Measurements from ENCODE around the gene FAM118B.
A peak's percentile ranks its signal among the peaks of the same experiment; 100 is the strongest.
"Not testable (repeated sequence)": the region's sequence is repeated elsewhere in the genome, so short reads cannot be mapped to it uniquely, and the experiment has no call there.

Gene FAM118B

DNA sequence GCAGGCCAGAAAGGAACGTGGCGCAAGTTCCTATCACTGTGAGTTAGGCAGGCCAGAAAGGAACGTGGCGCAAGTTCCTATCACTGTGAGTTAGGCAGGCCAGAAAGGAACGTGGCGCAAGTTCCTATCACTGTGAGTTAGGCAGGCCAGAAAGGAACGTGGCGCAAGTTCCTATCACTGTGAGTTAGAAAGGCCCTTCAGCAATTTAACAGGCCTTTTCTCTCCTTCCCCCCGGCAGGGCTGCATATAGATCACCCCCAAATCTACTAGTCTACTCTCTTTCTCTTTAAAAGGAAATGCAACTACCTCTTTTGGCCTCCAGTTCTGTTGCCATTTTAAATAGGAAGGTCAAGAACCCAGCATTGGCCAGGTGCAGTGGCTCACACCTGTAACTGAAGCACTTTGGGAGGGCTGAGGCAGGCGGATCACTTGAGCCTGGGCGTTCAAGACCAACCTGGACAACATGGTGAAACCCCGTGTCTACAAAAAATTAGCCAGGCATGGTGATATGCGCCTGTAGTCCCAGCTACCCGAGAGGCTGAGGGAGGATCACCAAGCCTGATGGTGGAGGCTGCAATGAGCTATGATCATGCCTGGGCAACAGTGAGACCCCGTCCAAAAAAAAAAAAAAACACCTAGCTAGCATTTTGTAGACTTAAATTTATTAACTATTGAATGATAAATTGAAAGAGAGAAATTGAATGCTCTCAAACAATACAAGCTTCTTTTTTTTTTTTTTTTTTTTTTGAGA is 14.9 kb downstream of the FAM118B start:
- no peaks in the 10 kb centered on the region for H3K4me1 Mint-ChIP-seq
- no peak for ATAC-seq
- peaks cover 12% of the 10 kb centered on the region for H3K36me3 Mint-ChIP-seq
- H3K9me3 Mint-ChIP-seq, result no peaks in the 10 kb centered on the region
- H3K27ac Mint-ChIP-seq, result no peak overlapping the region
- H3K4me3 Mint-ChIP-seq, result no peak overlapping the region
- DNase-seq (ENCODE audit: low spot score in 2 of 2), result no peak

DNA sequence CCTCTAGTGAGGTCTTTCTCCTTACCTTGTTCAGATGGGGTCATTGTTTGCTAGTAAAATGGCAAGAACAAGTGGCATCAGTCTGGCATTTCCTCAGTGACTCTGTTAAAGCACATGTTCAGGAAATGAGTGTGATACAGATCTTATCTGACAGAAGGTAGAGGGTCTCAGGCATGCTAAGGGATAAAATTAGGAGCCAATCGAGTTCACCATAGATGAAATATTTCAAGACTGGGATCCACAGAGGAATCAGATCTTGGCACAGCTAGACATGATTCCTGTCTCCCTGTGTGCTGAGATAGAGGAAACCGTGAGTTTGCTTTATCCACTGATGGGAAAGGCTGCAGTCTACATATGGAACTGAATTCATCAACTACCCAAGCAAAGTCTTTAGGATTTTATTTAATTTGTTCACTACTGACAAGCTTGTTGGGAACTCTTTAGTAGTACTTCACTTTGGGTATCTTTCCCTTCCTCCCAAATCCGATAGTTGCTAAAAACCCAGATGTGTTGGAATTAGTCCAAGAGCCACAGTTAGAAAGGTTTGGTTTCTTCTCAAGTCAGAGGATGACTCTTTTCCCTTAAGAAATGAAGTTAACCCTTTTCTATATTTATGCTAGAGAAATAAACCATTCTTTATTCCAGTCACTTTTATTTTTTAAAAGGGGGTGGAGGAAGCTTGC is 18.4 kb downstream of the FAM118B start:
- no peaks in the 10 kb centered on the region for H3K4me1 Mint-ChIP-seq
- no peak overlapping the region for H3K4me3 Mint-ChIP-seq
- peaks cover 22% of the 10 kb centered on the region for H3K36me3 Mint-ChIP-seq
- no peak for DNase-seq (ENCODE audit: low spot score in 2 of 2)
- no peak overlapping the region for H3K27ac Mint-ChIP-seq
- no peak for ATAC-seq
- H3K9me3 Mint-ChIP-seq, result no peaks in the 10 kb centered on the region

DNA sequence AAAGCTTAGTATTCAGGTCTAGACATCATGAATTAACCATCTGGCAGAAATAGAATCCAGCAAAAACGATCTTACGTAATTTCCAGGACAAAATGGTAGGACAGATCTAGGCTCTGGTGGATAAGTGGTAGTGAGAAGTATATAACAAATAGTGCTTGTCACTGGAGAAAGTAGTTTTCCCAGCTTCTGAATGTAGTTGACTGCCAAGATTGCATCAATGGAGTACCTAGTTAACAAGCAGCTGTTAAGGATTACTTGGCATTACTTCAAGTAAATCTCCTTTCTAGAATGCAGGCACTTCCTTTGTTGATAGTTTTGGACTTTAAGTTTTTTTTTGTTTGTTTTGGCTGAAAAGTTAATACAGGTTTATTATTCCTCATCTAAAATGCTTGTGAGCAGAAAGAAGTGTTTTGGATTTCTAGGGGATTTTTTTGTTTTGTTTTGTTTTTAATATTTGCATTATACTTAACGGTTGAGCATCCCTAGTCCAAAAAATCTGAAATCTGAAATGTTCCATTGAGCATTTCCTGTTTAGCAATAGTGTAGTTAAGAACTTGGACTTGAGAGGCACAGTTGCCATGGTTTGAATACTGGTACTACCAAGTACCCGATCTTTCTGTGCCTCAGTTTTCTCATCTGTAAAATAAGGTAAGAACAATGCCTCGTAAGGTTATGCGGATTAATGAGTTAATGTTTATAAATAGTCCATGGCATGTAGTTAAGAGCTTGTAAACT is 20.3 kb downstream of the FAM118B start:
- no peaks in the 10 kb centered on the region for H3K9me3 Mint-ChIP-seq
- ATAC-seq (no peak), DNase-seq (ENCODE audit: low spot score in 2 of 2) (no peak)
- H3K36me3 Mint-ChIP-seq, result peaks cover 34% of the 10 kb centered on the region
- H3K27ac Mint-ChIP-seq, result no peak overlapping the region
- no peak overlapping the region for H3K4me3 Mint-ChIP-seq
- no peaks in the 10 kb centered on the region for H3K4me1 Mint-ChIP-seq

DNA sequence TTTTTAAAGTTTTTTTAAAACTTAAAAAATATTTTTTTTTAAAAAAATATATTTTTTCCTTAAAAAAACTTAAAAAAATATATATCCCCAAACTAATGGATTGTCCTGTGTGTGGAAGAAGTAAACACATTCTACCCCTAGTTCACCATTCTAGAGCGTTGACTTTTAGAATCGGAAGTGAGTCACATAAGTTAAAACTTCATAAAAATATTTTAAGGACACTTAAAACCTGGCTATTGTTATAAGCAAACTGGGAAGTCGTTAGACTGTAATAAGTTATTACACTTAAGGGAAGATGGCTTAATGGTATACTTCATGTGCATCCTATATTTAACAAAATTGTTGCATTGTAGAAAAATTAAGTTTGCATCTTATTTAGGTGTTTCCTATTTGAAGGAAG is 21.1 kb downstream of the FAM118B start:
- no peak for ATAC-seq

DNA sequence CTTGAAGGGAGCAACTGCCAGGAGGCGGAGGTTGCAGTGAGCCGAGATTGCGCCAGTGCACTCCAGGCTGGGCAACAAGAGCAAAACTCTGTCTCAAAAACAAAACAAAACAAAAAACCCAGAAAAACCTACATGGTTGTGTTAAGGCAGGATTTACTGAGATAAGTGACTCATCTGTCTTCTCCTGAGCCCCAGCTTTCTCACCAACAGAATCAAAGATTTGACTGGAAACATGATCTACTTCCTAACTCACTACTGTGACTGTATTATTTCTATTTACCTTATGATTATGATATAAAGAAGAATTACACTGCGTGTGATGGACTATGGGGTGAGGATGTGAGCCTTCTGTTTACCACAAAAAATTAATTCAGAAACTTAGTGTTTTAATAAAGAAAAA is 21.8 kb downstream of the FAM118B start:
- Mint-ChIP-seq H3K9me3 (no peaks in the 10 kb centered on the region), H3K36me3 (peaks cover 45% of the 10 kb centered on the region), H3K4me1 (no peaks in the 10 kb centered on the region), H3K27ac (no peak overlapping the region), H3K4me3 (no peak overlapping the region)
- no peak for DNase-seq (ENCODE audit: low spot score in 2 of 2)
- ATAC-seq, result peak; percentile 26

More for the DNA sequence above, 21.1 kb downstream of the FAM118B start:
- Mint-ChIP-seq H3K4me3 (no peak overlapping the region), H3K27ac (no peak overlapping the region), H3K4me1 (no peaks in the 10 kb centered on the region), H3K9me3 (no peaks in the 10 kb centered on the region), H3K36me3 (peaks cover 38% of the 10 kb centered on the region)
- no peak for DNase-seq (ENCODE audit: low spot score in 2 of 2)

DNA sequence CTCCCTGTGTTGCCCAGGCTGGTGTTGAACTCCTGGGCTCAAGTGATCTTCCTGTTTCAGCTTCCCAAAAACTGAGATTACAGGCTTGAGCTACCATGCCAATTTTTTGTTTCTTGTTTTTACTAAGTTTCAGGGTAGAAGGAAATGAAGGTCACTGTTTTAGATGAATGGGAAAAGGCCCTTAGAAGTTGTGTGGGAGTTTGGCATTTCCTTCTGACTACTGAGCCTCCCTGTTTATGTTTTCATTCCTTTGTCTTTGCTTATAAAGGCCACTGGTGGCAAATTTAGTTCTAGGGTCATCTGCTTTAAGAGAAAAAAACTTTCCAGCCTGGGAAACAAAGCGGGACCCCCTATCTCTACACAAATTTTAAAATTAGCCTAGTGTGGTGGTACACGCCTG is 35.1 kb downstream of the FAM118B start:
- Mint-ChIP-seq H3K36me3 (peaks cover 65% of the 10 kb centered on the region), H3K4me3 (no peak overlapping the region)
- DNase-seq (ENCODE audit: low spot score in 2 of 2), result no peak

DNA sequence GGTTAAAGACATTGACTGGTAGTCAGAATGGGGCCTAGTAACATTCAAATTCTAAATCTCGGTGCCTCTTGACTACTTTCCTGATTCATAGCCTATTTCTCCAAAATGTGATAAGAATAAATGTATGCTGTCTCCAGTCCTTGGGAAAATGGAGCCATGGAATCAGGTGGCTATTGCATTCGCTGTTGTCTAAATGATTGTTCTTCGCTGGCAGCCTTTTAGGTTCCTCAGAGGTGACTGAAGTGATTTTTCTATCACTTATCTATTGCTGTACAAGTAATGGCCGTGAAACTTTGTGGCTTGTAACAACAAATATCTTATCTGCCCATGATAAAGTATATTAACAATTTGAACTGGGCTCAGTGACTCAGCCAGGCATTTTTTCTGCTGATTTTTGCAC is 41.7 kb downstream of the FAM118B start:
- H3K27ac Mint-ChIP-seq, result no peak overlapping the region
- no peak for ATAC-seq
- H3K36me3 Mint-ChIP-seq, result peaks cover 54% of the 10 kb centered on the region
- H3K4me3 Mint-ChIP-seq, result no peak overlapping the region
- H3K4me1 Mint-ChIP-seq, result no peaks in the 10 kb centered on the region
- no peaks in the 10 kb centered on the region for H3K9me3 Mint-ChIP-seq
- DNase-seq (ENCODE audit: low spot score in 2 of 2), result no peak

More for the DNA sequence above, 35.1 kb downstream of the FAM118B start:
- Mint-ChIP-seq H3K4me1 (no peaks in the 10 kb centered on the region), H3K27ac (no peak overlapping the region), H3K9me3 (no peaks in the 10 kb centered on the region)
- ATAC-seq, result no peak

DNA sequence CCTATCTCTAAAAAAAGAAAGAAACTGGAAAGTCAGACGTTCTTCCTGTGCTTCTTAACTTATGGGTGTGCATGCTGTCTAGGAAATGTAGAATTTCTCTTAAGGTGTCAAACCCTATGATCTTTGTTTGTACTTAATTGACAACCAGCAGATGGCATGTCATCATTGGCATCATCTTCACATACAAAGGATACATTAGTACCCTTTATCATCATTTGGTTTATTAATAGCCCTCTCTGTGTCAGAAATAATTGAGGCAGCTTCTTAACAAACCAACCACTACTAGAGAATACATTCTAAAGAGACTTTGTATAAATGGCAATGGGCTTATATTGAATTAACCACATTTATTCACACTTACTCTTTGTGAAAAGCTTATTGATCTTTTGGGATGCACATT is 43.2 kb downstream of the FAM118B start:
- Mint-ChIP-seq H3K4me1 (no peaks in the 10 kb centered on the region), H3K4me3 (no peak overlapping the region), H3K27ac (peak overlapping the region; percentile 27), H3K36me3 (peaks cover 58% of the 10 kb centered on the region), H3K9me3 (no peaks in the 10 kb centered on the region)
- no peak for ATAC-seq
- DNase-seq (ENCODE audit: low spot score in 2 of 2), result no peak

DNA sequence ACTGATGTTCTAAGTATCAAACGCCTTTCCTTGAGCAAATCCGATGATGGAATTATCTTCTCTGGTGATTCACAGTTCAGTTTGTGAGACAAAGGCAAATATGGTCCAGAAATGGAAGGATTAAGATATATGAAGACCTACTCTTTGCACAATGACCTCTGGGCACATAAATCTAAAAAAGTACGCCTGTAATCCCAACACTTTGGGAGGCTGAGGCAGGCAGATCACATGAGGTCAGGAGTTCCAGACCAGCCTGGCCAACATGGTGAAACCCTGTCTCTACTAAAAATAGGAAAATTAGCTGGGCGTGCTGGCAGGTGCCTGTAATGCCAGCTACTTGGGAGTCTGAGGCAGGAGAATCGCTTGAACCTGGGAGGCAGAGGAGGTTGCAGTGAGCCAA is 43.9 kb downstream of the FAM118B start:
- ATAC-seq; H3K4me1 Mint-ChIP-seq; H3K9me3 Mint-ChIP-seq; H3K4me3 Mint-ChIP-seq; DNase-seq (ENCODE audit: low spot score in 2 of 2): not testable (repeated sequence)
- Mint-ChIP-seq H3K27ac (peak overlapping the region; percentile 27), H3K36me3 (peaks cover 61% of the 10 kb centered on the region)

DNA sequence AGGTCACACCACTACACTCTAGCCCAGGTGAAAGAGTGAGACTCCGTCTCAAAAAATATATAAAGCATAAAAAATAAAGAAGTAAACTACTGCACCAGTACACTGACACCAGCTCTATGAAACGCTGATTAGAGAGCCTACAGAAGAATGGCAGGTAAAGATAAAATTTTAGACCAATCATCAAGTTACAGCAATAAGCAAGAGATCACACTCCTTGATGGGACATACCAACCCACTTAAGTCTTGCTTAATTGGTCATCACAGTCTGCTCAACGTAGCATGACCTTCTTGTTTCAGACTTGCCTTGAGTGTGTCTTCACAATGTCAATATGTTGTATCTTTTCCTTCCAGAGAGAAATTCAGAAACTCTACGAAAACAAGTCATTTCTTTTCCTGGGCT is 44.6 kb downstream of the FAM118B start:
- Mint-ChIP-seq H3K36me3 (peaks cover 61% of the 10 kb centered on the region), H3K4me3 (no peak overlapping the region), H3K9me3 (no peaks in the 10 kb centered on the region), H3K4me1 (no peaks in the 10 kb centered on the region), H3K27ac (peak overlapping the region; percentile 27)
- no peak for ATAC-seq
- DNase-seq (ENCODE audit: low spot score in 2 of 2), result no peak

DNA sequence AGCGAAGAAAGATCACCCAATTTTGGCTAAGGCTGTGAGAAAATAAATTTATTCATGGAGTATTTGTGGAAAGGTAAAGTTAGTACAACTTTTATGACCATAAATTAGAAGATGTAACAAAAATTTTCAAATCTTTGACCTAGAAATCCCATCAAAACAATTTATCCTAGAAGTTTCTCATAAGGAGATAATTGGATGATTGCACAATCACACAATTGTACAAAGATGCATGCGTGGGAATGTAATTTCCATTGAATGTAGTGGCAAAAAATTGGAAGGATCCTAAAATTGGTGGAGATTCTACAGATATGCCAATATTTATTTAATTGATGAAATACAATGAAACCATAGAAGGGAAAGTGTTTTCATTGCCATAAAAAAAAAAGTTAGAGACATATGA is 45.6 kb downstream of the FAM118B start:
- Mint-ChIP-seq H3K9me3 (no peaks in the 10 kb centered on the region), H3K4me1 (no peaks in the 10 kb centered on the region), H3K27ac (no peak overlapping the region), H3K36me3 (peaks cover 63% of the 10 kb centered on the region), H3K4me3 (no peak overlapping the region)
- ATAC-seq, result no peak
- no peak for DNase-seq (ENCODE audit: low spot score in 2 of 2)

DNA sequence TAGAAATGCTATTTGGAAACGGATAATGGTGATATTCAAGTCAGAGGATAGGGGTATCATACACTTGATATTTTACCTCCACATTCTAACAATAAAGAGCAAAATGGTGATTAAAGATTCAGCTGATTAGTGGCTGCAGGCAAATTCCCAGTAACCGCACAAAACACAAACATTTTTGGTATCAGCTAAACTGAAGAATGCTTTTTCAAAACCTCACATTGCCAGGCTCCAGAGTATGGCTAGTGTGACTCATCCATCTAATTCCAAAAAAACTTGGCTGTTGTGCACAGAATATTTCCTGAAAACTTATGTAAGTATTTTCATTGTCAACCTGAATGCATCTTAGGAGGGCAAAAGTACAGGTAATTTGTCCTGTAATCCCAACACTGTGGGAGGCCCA is 46.2 kb downstream of the FAM118B start:
- no peaks in the 10 kb centered on the region for H3K4me1 Mint-ChIP-seq
- no peaks in the 10 kb centered on the region for H3K9me3 Mint-ChIP-seq
- no peak overlapping the region for H3K4me3 Mint-ChIP-seq
- peaks cover 69% of the 10 kb centered on the region for H3K36me3 Mint-ChIP-seq
- ATAC-seq (no peak), DNase-seq (ENCODE audit: low spot score in 2 of 2) (no peak)
- peak overlapping the region; percentile 61 for H3K27ac Mint-ChIP-seq

DNA sequence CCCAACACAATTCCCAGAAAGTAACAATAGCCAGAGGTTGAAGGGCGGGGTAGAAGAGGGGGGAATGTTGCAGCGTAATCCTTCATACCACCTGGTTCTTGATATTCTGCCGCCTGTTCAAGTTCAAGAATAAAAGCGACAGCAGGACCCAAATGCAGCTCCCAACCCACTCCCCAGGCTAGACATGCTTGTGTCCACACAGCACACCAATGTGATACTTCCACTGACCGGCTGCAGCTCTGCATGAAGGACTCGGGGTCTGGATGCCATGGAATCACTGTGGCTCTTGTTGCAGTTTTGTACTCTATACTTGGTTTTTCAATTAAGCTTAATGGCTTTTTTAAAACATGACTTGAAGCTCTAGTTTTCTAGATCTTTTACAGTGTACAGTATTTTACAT is 50.6 kb downstream of the FAM118B start:
- H3K4me3 Mint-ChIP-seq, result no peak overlapping the region
- peak overlapping the region; percentile 4 for H3K27ac Mint-ChIP-seq
- ATAC-seq, result no peak
- H3K36me3 Mint-ChIP-seq, result peaks cover 95% of the 10 kb centered on the region
- H3K9me3 Mint-ChIP-seq, result no peaks in the 10 kb centered on the region
- H3K4me1 Mint-ChIP-seq, result peaks cover 14% of the 10 kb centered on the region
- no peak for DNase-seq (ENCODE audit: low spot score in 2 of 2)

DNA sequence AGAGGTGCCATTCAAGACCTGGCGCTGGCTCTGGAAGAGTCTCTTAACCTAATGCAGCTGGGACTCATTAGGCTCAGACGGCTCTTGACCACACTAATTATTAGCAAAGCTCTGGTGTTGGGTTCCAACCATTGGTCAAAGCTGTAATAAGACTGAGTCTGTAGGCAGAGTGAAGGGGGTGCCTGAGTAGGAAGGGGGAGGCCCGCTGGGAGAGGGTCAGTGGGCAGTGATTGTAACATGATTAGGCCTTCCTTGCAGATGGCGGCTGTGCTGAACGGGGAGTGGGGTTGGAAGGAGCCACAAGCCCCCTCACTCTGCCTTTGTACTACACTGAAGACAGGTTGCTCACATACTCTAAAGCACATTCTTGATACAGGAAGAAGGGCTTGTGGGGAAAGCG is 51.9 kb downstream of the FAM118B start:
- H3K4me3 Mint-ChIP-seq, result no peak overlapping the region
- ATAC-seq, result no peak
- H3K27ac Mint-ChIP-seq, result peak overlapping the region; percentile 26
- H3K4me1 Mint-ChIP-seq, result peaks cover 23% of the 10 kb centered on the region
- H3K36me3 Mint-ChIP-seq, result peaks cover 95% of the 10 kb centered on the region
- DNase-seq (ENCODE audit: low spot score in 2 of 2), result no peak
- no peaks in the 10 kb centered on the region for H3K9me3 Mint-ChIP-seq

DNA sequence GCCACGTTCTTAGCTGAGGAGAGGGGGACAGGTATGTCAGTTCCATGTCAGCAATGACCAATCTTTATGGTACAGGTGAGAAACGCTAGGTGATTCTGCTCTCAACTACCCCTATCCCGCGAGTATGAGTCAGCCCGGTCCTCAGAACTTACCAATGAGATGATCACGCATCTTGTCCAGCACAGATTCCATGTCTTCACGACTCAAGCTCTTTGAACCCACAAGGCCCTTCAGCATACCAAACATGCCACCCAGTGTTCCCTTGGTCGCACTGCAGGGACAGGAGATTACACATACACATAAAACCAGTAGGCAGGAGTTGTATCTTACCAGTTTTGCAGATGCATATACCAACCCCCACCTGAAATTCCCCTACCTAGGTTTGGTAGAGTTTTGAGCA is 54.2 kb downstream of the FAM118B start:
- no peaks in the 10 kb centered on the region for H3K9me3 Mint-ChIP-seq
- H3K36me3 Mint-ChIP-seq, result peaks cover 87% of the 10 kb centered on the region
- DNase-seq (ENCODE audit: low spot score in 2 of 2), result no peak
- H3K4me3 Mint-ChIP-seq, result no peak overlapping the region
- peak overlapping the region; percentile 45 for H3K27ac Mint-ChIP-seq
- peaks cover 41% of the 10 kb centered on the region for H3K4me1 Mint-ChIP-seq
- ATAC-seq, result no peak

DNA sequence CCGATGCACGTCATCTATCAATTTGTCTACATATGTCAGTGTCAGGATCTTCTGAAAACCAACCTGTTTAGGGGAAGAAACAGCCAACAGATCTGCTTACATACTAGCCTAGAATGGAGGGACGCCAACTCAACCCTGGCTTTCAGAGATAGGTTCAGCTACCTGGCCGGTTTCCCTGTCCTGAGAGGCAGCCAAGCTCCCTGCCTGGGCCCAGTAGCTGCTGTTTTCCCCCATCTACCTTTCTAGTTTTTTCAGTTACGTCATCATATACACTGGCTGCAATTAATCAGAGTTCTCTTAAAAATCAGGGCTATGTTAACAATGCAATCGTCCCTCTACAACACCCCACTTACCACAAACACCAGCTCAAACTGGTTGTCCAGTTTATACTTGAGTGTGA is 56.1 kb downstream of the FAM118B start:
- peak overlapping the region; percentile 98 for H3K4me3 Mint-ChIP-seq
- DNase-seq (ENCODE audit: low spot score in 2 of 2) (no peak), ATAC-seq (no peak)
- H3K4me1 Mint-ChIP-seq, result peaks cover 49% of the 10 kb centered on the region
- peak overlapping the region; percentile 98 for H3K27ac Mint-ChIP-seq
- peaks cover 74% of the 10 kb centered on the region for H3K36me3 Mint-ChIP-seq
- no peaks in the 10 kb centered on the region for H3K9me3 Mint-ChIP-seq

Data from stimulated activated effector memory CD8-positive, alpha-beta T cell treated with anti-CD3 and anti-CD28 coated beads, Interleukin-12 subunit alpha, Interleukin-12 subunit beta, amount 100 ng/mL, for 72 hours (primary cell).